Activated CD4-positive, alpha-beta T cell treated with anti-CD3 and anti-CD28 coated beads, Interleukin-2, amount 50 U/mL, for 48 hours (primary cell): ENCODE measurements around the gene SHPK.
A peak's percentile ranks its signal among the peaks of the same experiment; 100 is the strongest.

Experiments
- DNase-seq, 2 experiments: peaks; one replicate each; pipeline ENCODE4 v3.0.0-alpha.2; 2020

SHPK gene

DNA sequence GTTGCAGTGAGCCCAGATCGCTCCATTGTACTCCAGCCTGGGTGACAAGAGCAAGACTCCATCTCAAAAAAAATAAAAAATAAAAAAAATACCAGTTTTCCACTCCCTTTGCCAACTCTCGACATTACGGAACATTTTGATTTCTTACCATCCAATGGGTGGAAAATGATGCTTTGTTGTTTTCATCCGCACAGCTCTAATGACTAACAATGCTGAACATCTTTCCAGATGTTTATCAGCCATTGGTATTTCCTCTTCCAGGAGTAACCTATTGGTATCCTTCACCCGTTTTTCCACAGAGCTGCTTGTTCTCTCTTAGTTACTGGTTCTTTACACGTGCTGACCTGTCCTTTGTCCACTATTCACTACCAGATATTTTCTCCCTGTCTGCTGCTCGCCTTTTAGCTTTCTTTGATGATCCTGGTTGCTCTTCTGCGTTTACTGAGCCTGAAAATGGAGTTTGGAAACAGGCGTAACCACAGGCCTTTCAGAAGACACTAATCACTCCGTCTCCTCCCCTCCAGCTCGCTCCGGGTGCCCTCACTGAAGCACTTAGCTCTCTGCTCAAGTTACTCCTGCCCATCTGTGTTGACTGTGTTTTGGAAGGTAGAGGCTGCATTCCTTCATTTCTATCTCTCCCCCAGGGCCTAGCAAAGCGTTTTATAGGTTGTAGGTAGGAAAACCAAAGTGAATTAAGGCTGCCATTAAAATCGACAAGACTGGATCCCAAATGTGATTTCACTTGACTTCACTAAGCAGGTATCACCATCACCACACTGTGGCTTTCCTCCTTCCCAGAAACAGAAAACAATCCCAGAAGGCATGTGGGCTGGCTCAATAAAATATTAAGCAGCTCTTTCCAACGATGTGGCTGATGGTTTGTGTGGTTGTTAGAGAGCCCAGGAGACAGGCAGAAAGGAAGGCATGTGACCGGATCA is 8.9 kb downstream of the SHPK start:
- no peak for DNase-seq

DNA sequence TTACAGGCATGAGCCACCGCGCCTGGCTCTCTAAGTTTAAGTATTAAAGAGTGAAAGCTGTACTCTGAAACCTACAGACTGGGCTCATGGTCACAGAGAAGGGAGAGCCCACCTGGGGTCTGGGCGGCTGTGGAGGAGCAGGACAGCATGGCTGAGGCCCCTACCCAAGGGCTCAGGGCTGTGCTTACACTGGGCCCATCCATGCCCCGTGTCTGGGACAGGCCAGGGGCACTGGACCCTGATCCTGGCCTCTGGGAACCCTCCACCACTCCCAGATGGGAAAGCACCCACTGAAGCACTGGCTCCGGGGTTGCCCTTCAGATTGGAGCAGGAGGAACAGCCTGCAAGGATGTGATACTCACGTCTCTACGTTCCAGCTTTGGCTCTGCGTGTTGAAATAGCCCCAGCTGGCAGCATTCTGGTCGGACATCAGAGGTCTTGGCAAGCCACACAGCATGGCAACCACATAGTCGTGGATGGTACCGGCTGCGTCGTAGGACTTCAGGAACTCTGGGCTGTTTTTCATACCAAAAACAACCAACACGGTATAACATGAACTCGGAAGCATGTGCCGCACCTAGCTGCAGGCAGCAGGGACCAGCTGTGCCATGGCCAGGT is 13.0 kb downstream of the SHPK start:
- DNase-seq: no peak

DNA sequence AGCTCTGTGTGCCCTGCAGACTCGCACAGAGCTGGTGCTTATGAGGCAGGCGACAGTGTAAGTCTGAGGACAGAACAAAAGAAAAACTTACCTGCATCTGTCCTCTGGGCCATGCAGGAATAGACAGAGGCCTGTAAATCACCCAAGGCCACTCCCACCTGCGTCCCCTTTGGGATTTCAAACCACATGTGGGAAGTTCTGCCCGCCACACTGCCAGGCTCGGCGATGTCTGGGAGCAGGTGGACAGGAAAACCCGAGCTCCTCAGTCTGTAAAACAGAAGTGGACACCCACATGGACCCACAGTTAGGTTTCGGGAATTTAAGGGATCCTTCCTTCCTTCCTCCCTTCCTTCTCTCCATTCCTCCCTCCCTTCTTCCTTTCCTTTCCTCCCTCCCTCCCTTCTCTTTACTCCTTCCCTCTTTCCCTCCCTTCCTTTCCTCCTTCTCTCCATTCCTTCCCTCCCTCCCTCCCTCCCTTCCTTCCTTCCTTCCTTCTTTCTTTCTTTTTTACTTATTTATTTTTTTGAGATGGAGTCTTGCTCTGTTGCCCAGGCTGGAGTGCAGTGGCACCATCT is 14.8 kb downstream of the SHPK start:
- DNase-seq: no peak

DNA sequence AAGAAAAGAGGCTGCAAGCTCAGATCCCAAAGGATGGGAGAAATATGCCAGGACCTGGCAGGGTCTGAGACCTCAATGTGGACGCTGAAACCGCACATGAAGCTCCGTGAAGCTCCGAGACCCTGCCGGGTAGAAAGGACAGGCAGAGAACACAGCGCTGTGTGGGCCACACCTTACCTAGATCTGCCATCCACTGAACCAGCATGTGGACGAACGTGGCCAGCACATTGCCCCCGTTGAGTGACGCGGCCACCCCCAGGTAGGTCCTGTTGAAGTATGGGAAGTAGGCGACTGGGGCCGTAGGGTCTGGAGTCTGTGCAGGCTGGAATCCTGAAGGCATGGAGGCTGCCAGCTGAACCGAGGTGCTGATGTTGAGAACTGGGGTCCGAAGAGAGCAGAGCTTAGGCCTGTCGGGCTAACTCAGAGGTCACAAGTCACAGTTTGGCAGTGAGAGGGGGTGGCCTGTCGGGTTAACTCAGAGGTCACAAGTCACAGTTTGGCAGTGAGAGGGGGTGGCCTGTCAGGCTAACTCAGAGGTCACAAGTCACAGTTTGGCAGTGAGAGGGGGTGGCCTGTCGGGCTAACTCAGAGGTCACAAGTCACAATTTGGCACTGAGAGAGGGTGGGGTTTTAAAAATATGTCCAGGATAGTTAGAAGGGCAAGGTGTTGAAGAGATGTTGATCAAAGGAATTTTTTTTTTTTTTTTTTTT is 20.7 kb downstream of the SHPK start:
- no peak for DNase-seq

DNA sequence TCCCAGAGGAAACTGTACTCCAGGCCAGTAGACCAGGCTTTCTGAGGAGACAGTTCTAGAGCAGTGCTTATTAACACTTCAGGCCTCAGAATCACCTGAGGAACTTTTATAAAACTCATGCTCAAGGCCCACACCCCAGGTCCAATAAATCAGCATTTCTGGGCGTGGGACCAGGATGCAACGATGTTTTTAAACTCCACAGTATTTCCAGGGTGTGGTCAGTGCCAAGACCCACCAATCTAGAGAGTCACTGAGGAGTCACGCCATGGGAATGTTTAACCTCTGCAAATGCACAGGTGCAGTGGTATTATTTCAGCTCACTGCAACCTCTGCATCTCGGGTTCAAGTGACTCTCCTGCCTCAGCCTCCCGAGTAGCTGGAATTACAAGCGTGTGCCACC is 22.9 kb downstream of the SHPK start:
- DNase-seq: no peak

DNA sequence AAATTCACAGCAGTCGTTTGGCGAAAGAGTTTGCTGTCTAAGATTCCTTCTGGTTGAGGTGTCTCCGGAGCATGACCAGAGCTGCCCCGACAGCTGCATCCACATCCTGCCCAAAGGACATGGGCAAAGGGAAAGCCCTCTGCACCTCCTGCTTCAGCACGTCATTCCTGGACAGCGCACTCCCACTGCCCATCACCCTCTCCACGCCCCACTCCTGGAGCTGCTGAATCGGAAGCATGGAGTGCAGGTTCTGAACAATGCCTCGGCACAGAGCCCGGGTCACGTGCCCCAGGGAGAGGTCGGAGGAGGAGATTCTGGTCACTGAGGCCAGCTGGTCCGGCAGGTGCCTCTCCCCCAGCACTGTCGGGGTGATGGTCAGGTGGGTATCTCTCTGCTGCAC is 25.5 kb downstream of the SHPK start:
- no peak for DNase-seq

DNA sequence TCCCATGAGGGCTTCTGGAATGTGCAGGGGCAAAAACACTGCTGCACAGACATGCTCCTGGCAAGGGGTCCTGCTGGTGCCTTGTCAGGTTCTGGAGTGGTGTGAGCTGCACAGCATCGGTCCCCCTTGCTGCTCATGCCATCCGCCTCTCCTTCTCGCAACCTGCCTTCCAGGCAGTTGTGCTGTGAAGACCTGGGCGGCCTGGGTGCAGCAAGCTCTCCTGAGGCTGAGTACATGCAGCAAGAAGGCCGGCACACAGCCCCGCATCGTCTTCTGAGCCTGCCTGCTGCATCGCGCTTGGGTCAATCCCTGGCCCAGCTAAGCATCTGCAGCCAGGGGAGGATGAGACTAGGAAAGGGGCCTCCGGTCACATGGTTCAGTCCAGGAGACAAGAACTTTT is 26.4 kb downstream of the SHPK start:
- no peak for DNase-seq

DNA sequence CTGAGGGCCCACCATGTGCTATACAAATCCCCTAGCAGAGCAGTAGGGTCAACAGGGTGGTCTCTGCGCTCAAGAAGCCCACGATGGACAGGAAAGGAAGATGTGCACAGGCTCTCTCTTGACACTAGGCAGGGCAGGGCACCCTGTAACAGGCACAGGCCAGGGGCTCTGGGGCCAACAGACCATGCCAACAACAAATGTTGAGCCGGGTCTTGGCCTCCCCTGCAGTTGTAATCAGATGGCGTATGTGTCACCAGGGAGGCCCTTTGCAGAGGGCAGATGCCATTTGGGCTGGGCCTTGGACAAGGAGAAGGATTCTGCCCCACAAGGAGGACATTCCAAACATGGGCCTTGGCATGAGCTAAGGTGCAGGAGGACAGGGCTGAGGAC is 32.2 kb downstream of the SHPK start:
- no peak for DNase-seq

DNA sequence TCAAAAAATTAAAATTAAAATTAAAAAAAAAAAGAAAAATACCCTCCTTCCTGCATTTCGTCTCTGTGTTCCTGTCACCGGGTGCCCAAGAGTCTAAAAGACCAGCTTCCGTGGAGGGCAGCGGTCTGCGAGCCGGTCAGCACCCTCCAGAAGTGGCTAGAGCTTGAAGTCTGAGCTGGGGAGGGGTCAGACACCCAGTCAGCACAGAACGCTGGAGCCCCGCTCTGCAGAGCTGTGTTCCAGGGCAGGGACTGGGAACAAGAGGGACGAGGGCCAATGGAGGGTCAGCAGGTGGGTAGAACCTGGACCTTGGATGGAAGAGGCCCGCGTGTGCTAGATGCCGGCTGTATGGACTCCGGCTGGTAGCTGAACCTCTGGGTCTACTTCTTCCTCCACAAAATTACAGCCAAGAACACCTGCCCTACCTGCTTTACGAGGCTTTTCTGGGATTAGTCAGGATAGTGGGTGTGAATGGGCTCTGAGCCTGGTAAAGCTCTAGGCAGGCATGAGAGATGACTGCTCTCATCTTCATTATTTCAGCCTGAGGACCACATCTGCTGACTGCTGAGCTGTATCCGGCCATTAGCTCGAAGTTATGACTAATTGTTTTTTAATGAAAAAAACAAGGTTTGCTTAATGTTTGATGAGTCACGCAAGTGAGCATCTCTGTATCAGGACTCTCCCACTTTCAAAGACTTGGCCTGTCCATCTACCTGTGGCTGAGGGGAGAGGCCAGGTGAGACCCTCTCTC is 32.8 kb downstream of the SHPK start:
- no peak for DNase-seq

DNA sequence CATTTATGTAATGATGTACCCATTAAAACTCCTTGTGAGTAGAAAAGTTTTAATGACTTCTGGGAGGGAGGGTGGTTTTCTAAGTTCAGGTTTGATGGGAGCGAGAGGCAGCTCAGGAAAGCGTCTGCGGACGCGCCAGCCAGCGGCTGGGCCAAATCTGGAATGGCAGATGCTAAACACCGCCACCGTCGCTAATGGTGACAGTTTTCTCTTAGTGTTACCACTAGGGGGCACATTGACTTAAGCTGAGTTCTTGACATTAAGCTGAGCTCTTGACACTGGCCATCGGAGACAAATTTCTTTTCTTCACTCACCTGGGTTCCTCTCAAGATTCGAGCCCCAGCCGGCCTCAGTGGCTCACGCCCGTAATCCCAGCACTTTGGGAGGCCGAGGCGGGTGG is 33.6 kb downstream of the SHPK start:
- DNase-seq: peak; percentile 25 to 44

DNA sequence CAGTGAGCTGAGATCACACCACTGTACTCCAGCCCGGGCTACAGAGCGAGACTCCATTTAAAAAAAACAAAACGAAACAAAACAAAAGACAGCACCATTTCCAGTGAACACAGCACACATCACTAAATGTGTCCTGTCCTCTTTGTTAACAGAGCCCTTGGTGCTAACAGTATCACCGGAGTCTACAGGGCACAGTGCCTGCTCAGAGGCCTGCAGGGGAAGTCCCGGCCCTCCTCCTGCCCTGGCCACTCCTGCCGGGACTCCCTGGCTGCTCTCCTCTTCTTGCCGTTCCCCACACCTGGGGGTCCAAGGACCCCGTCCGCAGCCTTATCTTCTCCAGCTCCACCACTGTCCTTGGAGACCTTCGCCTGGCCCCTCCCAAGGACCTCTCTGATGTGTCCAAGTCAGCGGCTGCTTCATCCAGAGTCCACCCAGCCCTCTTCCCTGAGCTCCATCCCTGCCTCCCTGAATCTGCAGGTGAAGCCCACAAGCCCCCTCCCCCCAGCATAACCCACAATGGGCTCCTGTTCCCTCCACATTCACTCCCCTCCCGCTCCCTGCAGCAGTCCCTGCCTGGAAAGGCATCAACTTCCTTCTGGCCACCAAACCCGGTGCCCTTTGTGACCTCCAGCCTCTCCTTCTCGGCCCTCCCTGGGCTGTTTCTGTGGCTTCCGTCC is 35.4 kb downstream of the SHPK start:
- no peak for DNase-seq

DNA sequence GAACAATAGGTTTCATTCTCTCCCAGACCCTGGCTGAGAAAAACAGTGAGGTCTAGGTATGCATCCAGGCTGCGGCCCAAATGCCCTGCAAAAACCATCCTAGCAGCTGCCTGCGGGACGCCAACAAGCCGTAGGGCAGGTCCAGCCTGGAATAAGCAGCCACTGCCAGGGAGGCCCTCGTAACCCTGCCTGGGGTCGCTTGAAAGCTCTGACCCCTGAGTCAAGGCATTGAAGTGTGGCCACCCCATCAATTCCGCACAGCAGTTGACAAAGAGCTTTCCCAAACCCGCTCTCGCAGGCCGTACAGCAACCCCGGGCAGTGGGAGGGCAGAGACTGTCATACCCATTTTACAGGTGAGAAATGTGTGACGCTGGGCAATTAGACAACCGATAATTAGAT is 38.0 kb downstream of the SHPK start:
- no peak for DNase-seq

DNA sequence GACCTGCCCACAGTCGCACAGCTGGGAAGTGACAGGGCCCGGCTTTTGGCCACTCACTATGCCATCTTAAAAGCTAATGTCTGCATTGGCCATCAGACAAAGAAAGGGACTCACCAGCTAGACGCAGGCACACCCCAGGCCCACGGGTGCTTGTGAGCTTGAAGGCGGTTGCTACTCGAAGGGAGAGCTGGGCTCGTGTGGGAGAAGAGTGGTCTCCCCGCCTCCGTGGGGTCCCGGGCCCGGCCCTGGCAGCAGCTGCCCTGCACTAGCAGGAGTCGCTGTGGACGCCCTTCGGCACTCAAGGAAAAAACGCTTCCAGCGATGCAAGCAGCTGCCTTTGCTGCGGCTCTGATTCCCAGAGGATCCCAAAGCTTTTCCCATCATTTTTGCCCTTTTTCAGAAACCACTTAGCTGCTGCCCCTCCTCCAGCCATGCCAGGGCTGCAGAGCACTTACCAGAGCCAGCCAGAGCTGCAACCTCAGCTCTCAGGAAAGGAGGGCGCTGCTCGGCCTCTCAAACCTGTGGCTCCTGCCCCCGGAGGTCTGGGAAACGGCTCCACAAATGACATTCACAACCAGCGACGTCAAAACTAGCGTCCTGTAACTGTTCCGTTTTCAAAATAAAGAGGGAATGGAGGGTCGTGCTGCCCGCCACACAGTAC is 39.1 kb downstream of the SHPK start:
- no peak for DNase-seq

DNA sequence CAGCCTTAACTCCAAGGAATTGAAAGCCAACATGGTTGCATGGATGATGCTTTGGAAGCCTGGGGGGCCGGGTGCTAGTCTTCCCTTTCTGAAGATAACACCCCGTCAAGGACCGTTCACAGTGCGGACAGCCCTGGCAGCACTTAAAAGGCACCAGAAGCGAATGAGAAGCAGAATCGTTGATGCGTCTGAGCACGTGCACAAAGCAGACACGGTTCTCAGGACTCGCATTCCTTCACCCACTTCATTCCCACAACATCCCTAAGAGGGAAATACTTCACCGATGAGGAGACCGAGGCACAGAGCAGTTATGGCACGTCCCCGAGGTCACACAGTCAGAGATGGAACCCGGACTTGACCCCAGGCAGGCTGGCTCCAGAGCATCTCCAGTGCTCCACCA is 41.1 kb downstream of the SHPK start:
- no peak for DNase-seq

DNA sequence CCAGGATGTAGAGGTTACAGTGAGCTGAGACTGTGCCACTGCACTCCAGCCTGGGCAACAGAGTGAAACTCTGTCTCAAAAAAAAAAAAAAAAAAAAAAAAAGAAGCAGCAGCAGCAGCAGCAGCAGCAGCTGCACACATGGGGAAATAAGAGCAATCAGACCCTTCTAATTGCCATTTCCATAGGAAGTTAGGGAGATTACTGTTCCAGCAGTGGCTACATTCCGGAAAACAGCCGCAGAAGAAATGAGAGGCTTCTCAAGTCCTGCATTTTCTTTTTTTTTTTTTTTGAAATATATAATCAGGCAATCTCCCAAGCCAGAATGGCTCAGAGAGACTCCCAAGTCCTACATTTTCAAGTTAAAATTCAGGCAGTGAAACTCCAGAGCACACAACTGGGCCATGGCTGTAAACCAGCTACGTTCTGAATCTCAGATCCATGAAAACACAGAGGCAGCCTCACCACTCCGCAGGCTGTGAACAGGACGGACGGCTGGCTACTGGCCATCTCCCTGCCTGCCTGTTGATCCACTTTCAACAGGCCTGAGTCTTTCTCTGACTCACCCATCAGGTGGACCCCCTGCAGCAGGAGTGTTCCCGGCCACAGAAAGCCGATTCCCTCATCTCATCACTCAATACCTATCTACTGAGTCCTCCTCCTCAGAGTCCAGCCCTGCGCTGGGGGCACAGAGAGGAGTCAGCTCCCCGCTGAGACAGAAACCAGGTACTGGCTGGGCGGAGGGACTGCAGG is 41.8 kb downstream of the SHPK start:
- no peak for DNase-seq

DNA sequence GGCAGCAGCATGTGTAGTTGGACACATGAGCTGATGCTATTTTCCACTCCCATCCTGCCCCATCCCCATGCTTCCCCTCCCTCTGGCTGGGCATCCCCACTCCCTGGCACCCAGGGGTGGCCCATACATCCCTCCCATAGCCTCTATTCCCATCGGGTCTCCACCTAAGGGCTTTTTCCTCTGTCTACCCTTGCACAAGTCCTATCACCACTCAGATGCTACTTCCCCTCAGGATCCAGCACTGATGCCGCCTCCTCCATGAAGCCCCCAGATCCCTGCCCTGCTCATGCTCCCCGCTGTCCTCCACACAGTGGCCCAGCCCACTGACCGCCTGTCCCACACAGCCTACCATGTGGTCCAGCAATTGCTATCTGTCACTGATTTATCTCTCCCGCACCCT is 42.7 kb downstream of the SHPK start:
- no peak for DNase-seq

DNA sequence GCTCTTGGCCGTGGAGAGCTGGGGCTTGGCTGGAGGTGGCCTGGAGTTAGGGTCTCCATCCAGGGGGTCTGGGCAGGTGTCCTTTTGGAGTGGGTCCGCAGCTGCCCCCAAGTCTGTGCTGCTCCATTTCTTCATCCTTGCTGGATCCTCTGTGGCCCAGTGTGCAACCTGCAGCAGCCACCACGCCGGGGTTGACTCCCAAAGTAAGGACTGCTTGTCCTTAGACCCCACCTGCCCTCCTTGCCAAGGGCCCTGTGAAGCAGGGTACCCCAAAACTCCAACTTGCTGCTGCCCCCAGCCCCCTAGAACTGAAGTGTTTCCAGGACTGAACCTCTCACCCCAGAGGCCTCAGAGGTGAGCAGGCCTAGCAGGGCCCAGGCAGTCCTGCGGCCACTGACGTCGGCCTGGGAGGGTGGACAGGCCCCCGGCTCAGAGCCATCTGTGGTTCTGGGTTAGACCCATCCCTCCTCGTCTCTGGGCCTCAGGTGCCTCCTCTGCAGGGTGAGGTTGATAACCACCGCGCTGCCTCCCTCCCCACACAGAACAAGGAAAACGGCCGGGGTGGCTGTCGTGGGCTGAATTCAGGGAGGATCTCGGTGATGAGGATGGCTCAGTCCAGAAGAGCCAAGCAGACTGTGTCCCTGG is 43.7 kb downstream of the SHPK start:
- DNase-seq: no peak

DNA sequence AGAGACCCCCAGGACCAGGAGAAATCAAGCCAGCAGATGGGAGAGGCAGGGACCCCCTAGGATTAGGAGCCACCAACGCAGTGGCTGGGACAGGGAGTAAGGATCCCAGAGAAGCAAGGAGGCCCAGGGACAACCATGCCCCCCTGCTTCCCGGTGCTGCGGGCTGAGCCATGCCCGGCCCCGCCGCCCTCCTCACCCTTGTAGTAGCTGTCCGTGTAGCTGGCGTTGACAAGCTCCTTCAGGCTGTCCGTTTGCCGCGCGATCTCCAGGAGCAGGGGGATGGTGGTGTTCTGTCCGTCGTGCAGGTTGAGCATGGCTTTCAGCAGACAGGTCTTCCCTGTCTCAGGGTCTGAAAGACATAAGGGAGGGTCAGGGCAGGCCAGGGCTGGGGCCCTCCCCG is 45.3 kb downstream of the SHPK start:
- DNase-seq: no peak

DNA sequence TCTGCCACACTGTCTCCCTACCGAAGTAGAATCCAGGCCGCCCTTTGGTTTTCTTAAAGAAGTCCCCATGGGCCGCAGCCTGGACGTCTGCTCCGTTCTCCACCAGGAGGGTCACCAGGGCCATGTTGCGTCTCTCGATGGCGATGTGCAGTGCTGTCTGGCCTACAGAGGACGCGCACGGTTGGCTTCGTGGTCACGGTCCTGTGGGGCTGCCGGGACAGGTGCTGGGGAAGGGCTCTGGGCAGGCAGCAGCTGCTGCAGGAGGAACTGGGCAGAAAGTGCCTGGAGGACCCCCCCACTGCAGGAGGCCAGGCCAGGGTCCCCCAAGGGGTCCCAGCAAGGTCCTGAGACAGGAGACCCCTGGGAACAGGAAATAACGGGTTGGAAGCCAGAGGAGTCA is 45.8 kb downstream of the SHPK start:
- no peak for DNase-seq

DNA sequence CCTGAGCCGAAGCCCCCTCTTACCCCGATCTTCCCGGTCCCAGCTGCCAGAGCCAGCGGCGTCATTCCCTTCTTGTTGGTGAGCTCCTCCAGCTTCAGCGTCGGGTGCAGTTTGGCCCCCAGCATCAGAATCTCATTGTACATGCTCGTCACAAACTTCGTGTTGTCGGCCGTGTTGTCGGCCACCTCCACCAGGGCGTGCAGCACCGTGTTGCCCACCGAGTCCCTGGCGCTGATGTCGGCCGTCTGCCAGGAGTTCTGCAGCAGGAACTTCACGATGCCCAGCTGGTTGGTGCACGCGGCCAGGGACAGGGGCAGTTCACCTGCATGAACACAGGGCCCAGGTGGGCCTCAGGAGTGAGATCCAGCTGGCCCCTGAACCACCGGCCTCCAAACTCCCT is 46.3 kb downstream of the SHPK start:
- DNase-seq: no peak
